Left ventricle myocardium inferior (tissue), 1 donor: ENCODE results near the gene FANCE. TPM values are rescaled to one million over a fixed set of nuclear protein-coding genes. Genes with fewer than 3 reads are reported as not detected.

Experiments
- DNase-seq: peaks from one replicate; pipeline ENCODE4 v3.0.0-alpha.2; 2020
- H3K27ac ChIP-seq: fragments of 200-600 bp; replicated peaks from 2 replicates; pipeline ENCODE4 v1.8.0; 2021
- H3K27me3 ChIP-seq: fragments of 200-600 bp; 2 replicates; pipeline ENCODE4 v1.8.0; 2021; ENCODE audit warnings: low read depth
- H3K36me3 ChIP-seq: fragments of 200-600 bp; 2 replicates; pipeline ENCODE4 v1.8.0; 2021
- H3K4me1 ChIP-seq: fragments of 200-600 bp; 2 replicates; pipeline ENCODE4 v1.8.0; 2021
- H3K4me3 ChIP-seq: fragments of 200-600 bp; 2 replicates; pipeline ENCODE4 v1.8.0; 2021; ENCODE audit warnings: mild to moderate bottlenecking, moderate library complexity
- H3K9me3 ChIP-seq: fragments of 200-600 bp; replicated peaks from 2 replicates; pipeline ENCODE4 v1.8.0; 2021
- CTCF ChIP-seq: fragments of 200-600 bp; IDR thresholded peaks from 2 replicates; pipeline ENCODE4 v1.8.0; 2021; ENCODE audit warnings: antibody characterized with exemption, mild to moderate bottlenecking, borderline replicate concordance
- intact Hi-C: fragments of 100-400 bp; cut with micrococcal nuclease; formaldehyde crosslinking; loops from one replicate; pipeline ENCODE4 v1.11.0; 2022
- total RNA-seq: library from RNA; stranded (reverse); fragmentation: NEBNext Ultra II Directional; extraction: Animal tissue kit (Norgen Biotek cat#: 25700); gene quantifications from one replicate; pipeline ENCODE4 v1.2.1, GENCODE V29; 2021
- donor health status: DM: no; HTN: yes; CAD: no; lungs with severe emphysema.

FANCE gene
- total RNA-seq, 1 donor from 2014 or later = 3.7 TPM

DNA sequence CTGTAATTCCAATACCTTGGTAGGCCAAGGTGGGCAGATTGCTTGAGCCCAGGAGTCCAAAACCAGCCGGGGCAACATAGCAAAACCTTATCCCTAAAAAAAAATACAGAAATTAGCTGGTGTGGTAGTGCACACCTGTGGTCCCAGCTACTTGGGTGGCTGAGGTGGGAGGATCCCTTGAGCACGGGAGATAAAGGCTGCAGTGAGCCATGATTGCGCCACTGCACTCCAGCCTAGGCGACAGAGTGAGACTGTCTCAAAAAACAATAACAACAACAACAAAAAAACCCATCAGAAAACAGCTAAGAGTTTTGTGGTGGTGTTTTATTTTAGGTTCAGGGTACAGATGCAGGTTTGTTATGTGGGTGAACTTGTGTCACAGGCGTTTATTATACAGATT is 42.9 kb upstream of the FANCE start:
- TF ChIP-seq CTCF = no peak
- Histone ChIP-seq H3K4me3 (no peak overlapping the region), H3K27ac (no peak overlapping the region), H3K36me3 (peaks cover 29% of the 10 kb centered on the region), H3K9me3 (no peaks in the 10 kb centered on the region), H3K4me1 (no peaks in the 10 kb centered on the region), H3K27me3 (no peaks in the 10 kb centered on the region)
- intact Hi-C loops = no loop called here
- DNase-seq = no peak

- Histone ChIP-seq H3K27me3 (no peaks in the 10 kb centered on the region), H3K4me1 (peaks cover 8% of the 10 kb centered on the region), H3K9me3 (no peaks in the 10 kb centered on the region), H3K27ac (no peak overlapping the region), H3K4me3 (no peak overlapping the region), H3K36me3 (peaks cover 29% of the 10 kb centered on the region)
- DNase-seq = no peak
- no peak for TF ChIP-seq CTCF
- intact Hi-C loops = no loop called here
These were observed 42.0 kb upstream of the FANCE start for GRCh38 chr6:35410131-35410530.

DNA sequence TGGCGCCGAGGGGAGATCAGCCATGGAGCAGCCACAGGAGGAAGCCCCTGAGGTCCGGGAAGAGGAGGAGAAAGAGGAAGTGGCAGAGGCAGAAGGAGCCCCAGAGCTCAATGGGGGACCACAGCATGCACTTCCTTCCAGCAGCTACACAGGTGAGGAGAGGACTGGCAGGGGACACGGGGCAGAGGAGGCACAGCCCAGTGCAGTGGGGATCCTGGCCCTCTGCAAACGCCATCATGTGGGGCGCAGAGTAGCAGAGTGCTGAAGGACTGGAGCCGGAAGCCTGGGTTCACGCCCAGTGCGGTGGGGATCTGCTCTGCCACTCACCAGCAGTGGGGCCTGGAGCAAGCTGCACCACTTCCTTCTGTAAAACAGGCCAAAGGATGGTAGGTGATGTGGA is 41.1 kb upstream of the FANCE start:
- intact Hi-C loops = no loop called here
- Histone ChIP-seq H3K36me3 (peaks cover 29% of the 10 kb centered on the region), H3K4me1 (peaks cover 11% of the 10 kb centered on the region)

DNA sequence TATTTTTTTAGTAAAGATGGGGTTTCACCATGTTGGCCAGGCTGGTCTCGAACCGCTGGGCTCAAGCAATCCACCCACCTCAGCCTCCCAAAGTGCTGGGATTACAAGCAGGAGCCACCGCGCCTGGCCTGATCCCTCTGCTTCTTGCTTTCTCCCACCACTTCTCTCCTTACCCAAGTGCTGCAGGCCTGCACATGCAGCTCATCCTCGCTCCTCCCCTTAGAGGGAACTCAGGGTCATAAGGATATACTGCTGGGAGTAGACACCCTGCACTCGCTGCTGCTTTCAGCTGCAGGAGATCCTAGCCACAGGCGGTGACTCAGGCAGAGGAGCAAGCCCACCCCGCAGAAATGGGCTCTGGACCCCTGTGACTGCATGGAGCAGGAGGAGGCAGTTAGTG is 40.0 kb upstream of the FANCE start:
- no peak overlapping the region for H3K27ac ChIP-seq
- peaks cover 11% of the 10 kb centered on the region for H3K4me1 ChIP-seq
- H3K9me3 ChIP-seq = no peaks in the 10 kb centered on the region
- H3K4me3 ChIP-seq = no peak overlapping the region
- TF ChIP-seq CTCF = no peak
- peaks cover 32% of the 10 kb centered on the region for H3K36me3 ChIP-seq
- intact Hi-C loops = no loop called here
- no peaks in the 10 kb centered on the region for H3K27me3 ChIP-seq
- DNase-seq = no peak

More for the DNA sequence above, 41.1 kb upstream of the FANCE start:
- H3K4me3 ChIP-seq = no peak overlapping the region
- DNase-seq = no peak
- no peaks in the 10 kb centered on the region for H3K27me3 ChIP-seq
- no peak for TF ChIP-seq CTCF
- no peaks in the 10 kb centered on the region for H3K9me3 ChIP-seq
- no peak overlapping the region for H3K27ac ChIP-seq

GRCh38 chr6:35413911-35414310 is 38.2 kb upstream of the FANCE start:
- H3K36me3 ChIP-seq = peaks cover 40% of the 10 kb centered on the region
- TF ChIP-seq CTCF = no peak
- H3K27ac ChIP-seq = no peak overlapping the region
- H3K4me3 ChIP-seq = no peak overlapping the region
- no peak for DNase-seq
- peaks cover 14% of the 10 kb centered on the region for H3K4me1 ChIP-seq
- H3K9me3 ChIP-seq = no peaks in the 10 kb centered on the region
- intact Hi-C loops = no loop called here
- no peaks in the 10 kb centered on the region for H3K27me3 ChIP-seq
